GM12872 (cell line): Measurements from ENCODE around the gene BTBD16.

Source experiments
- CTCF ChIP-seq: IDR thresholded peaks from 3 replicates; pipeline ENCODE4 v1.5.1; 2011; ENCODE audit warnings: low read depth, mild to moderate bottlenecking, low read length, moderate library complexity; ENCODE audit not compliant: insufficient read depth

BTBD16 gene

DNA sequence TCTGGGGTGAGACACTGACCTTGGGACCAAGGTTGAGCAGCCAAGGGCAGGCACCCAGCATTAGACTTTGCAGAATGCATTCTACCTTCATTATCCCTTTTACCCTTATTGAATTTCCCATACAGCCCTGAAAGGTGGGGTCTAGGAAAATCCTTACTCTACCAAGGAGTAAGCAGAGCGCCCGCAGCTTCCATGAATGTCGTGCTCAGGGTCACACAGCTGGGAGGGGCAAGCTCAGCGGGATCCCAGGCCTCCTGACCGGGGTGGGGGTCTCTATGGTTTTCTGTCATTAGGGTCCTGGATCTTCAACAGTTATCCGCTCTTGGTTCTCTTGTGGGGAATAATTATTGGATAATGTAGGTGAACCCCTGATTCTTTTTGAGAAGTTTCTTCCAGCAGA is 30.7 kb upstream of the BTBD16 start:
- no peak for TF ChIP-seq CTCF

- TF ChIP-seq CTCF = no peak
Measured at GRCh38 chr10:122241836-122242235, 29.3 kb upstream of the BTBD16 start.

- no peak for TF ChIP-seq CTCF
Measured at GRCh38 chr10:122243550-122243949, 27.5 kb upstream of the BTBD16 start.

DNA sequence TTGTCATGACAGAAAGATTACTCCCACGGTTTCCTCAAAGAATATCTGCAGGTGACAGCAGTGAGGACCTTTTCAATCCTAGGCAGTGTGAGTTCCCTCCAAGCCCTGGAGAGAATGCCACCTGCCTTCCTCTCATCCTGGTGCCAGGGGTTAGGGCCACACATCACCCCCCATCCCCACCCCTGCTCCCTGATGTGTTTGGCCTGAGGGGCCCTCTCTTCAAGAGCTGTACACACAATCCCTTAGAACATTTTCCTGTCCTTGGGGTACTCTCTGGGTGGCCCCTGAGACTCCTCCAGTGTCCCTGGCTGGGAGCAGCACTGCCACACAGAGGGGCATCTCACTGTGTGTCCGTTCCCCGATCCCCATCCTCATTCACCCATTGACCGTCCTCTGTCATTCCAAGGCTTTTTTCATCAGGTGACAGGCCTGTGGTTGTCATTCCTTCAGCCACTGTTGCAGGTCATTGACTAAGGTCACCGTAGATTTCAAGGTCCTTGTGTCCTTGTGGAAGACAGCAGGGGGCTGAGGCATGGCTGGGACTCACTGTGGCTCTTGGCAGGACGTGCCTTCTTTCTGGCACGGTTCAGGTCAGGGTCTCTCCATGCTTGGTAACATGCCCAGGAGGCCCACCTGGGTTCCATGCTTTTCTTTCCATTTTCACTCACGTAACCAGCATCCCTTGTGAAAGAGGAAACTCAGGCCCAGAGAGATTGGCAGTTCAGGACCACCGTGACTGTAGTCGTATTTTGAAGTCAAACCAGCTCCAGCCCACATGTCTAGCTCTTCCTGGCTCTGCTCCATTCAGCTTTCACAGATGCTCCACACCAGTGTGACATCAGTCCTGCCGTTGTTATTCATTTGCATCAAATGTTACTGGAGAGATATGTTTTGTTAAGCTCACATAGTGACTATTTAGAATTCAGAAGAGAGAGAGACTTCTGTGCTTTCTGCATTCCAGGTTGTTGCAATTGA is 26.8 kb upstream of the BTBD16 start:
- TF ChIP-seq CTCF = no peak

GRCh38 chr10:122245136-122245535 is 26.0 kb upstream of the BTBD16 start:
- no peak for TF ChIP-seq CTCF

- TF ChIP-seq CTCF = no peak
Measured at GRCh38 chr10:122245897-122246296, 25.2 kb upstream of the BTBD16 start.

DNA sequence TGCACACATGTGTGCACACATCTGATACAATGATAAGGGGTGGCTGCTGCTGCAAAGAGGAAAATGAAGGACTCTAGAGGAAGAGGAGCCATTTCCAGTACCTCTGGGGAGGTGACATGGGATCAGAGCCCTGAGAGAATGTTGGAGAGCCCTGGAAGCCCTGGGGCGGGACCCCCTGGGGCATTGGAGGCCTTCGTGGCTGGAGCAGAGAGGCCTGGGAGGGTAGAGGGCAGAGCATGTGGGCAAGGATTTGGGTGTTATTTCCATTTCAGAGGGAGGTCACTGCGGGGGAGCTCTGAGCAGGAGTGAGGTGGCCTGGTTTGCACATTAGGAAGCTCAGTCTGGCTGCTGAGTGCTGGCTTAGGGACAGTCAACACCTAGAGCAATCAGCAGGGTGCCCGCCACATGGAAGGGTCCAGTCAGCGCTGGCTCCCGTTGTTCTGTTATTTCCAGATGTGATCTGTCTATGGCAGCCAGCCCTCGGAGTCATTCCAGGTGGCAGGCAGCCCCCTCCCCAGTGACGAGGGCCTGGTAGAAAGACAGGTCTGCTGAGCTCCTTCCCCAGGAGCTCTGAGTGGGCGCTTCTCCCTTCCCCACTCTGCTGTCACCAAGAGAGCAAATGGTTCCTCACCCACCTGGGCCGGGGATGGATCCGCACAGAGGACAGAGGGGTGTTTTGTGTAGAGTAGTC is 24.1 kb upstream of the BTBD16 start:
- no peak for TF ChIP-seq CTCF
